NAMALWA (cell line): ENCODE measurements around the gene LFNG.
"Not testable (repeated sequence)": the region's sequence is repeated elsewhere in the genome, so short reads cannot be mapped to it uniquely, and the experiment has no call there.

Source experiments
- DNase-seq: peaks from one replicate; pipeline ENCODE4 v3.0.0-alpha.2; 2015; ENCODE audit warnings: low spot score

The LFNG gene

GRCh38 chr7:2545746-2546425 lies 26.3 kb downstream of the LFNG start:
- no peak for DNase-seq

- DNase-seq, result no peak
These were observed 27.4 kb downstream of the LFNG start for GRCh38 chr7:2546776-2547586.

- DNase-seq, result no peak
These were observed 31.8 kb downstream of the LFNG start for GRCh38 chr7:2551418-2551817.

GRCh38 chr7:2553108-2553507 lies 33.5 kb downstream of the LFNG start:
- DNase-seq, result no peak

GRCh38 chr7:2553831-2554581 lies 34.4 kb downstream of the LFNG start:
- no peak for DNase-seq

GRCh38 chr7:2554661-2555111 lies 35.1 kb downstream of the LFNG start:
- DNase-seq, result peak; percentile 73

GRCh38 chr7:2555121-2556052 lies 35.8 kb downstream of the LFNG start, which contains the start of gene BRAT1:
Gene BRAT1, minus strand, starts transcription at chr7:2555524. Its CDS starts 1,093 bp downstream, at chr7:2554431.
- peak; percentile 97 for DNase-seq

- peak; percentile 90 for DNase-seq
These were observed 39.2 kb downstream of the LFNG start, which contains the start of gene IQCE for GRCh38 chr7:2558629-2559282. Gene IQCE, plus strand, starts transcription at chr7:2558979. Its CDS starts 203 bp downstream, at chr7:2559182.

- peak; percentile 63 for DNase-seq
These were observed 39.8 kb downstream of the LFNG start for GRCh38 chr7:2559283-2559950.

- DNase-seq, result not testable (repeated sequence)
These were observed 44.4 kb downstream of the LFNG start for GRCh38 chr7:2563955-2564354.

GRCh38 chr7:2564970-2565540 lies 45.5 kb downstream of the LFNG start:
- no peak for DNase-seq

- no peak for DNase-seq
These were observed 46.8 kb downstream of the LFNG start for GRCh38 chr7:2566348-2566889.

GRCh38 chr7:2566890-2567678 lies 47.5 kb downstream of the LFNG start:
- DNase-seq, result no peak

GRCh38 chr7:2567679-2568278 lies 48.2 kb downstream of the LFNG start:
- peak; percentile 35 for DNase-seq

- DNase-seq, result no peak
These were observed 49.1 kb downstream of the LFNG start for GRCh38 chr7:2568521-2569223.

- DNase-seq, result no peak
These were observed 49.8 kb downstream of the LFNG start for GRCh38 chr7:2569421-2569820.

- no peak for DNase-seq
These were observed 50.4 kb downstream of the LFNG start for GRCh38 chr7:2570021-2570420.

GRCh38 chr7:2571409-2571808 lies 51.8 kb downstream of the LFNG start:
- no peak for DNase-seq
